H9 (cell line): ENCODE measurements around the gene RSPH9. TPM values are rescaled to one million over a fixed set of nuclear protein-coding genes. Genes with fewer than 3 reads are reported as not detected.
"Not testable (repeated sequence)": the region's sequence is repeated elsewhere in the genome, so short reads cannot be mapped to it uniquely, and the experiment has no call there.

Experiments
- DNase-seq: peaks from one replicate; pipeline ENCODE4 v3.0.0-alpha.2; 2017
- H2AFZ ChIP-seq: one replicate; pipeline ENCODE4 v1.6.1; 2013; ENCODE audit warnings: mild to moderate bottlenecking, low read length, control low read depth, moderate library complexity
- H2AK5ac ChIP-seq: 2 replicates; pipeline ENCODE4 v1.6.1; 2013; ENCODE audit warnings: low read length, control low read depth, mixed read lengths; ENCODE audit not compliant: insufficient read length
- H2BK120ac ChIP-seq: one replicate; pipeline ENCODE4 v1.6.1; 2013; ENCODE audit warnings: low read depth, mild to moderate bottlenecking, low read length, control low read depth, inconsistent platforms; ENCODE audit not compliant: poor library complexity, severe bottlenecking
- H2BK12ac ChIP-seq: 2 replicates; pipeline ENCODE4 v1.6.1; 2013; ENCODE audit warnings: low read length, control low read depth, mixed read lengths, low read depth; ENCODE audit not compliant: insufficient read length
- H2BK15ac ChIP-seq: 2 replicates; pipeline ENCODE4 v1.6.1; 2013; ENCODE audit warnings: low read depth, low read length, control low read depth
- H2BK20ac ChIP-seq: one replicate; pipeline ENCODE4 v1.6.1; 2013; ENCODE audit warnings: low read depth, mild to moderate bottlenecking, low read length, control low read depth, inconsistent platforms; ENCODE audit not compliant: poor library complexity, severe bottlenecking
- H2BK5ac ChIP-seq: 2 replicates; pipeline ENCODE4 v1.6.1; 2013; ENCODE audit warnings: low read length, control low read depth, mixed read lengths; ENCODE audit not compliant: insufficient read length
- H3K14ac ChIP-seq: 2 replicates; pipeline ENCODE4 v1.6.1; 2013; ENCODE audit warnings: low read length, control low read depth; ENCODE audit not compliant: insufficient read depth
- H3K18ac ChIP-seq: 2 replicates; pipeline ENCODE4 v1.6.1; 2013; ENCODE audit warnings: low read depth, mild to moderate bottlenecking, mixed read lengths, low read length, control low read depth; ENCODE audit not compliant: insufficient read length
- H3K23ac ChIP-seq: 2 replicates; pipeline ENCODE4 v1.6.1; 2013; ENCODE audit warnings: low read length, control low read depth, mixed read lengths, low read depth; ENCODE audit not compliant: insufficient read length
- H3K23me2 ChIP-seq: 2 replicates; pipeline ENCODE4 v1.6.1; 2013; ENCODE audit warnings: low read depth, mild to moderate bottlenecking, mixed read lengths, low read length, control low read depth; ENCODE audit not compliant: insufficient read length, poor library complexity, severe bottlenecking
- H3K27ac ChIP-seq: 2 replicates; pipeline ENCODE4 v1.5.1; 2013; ENCODE audit warnings: low read length, control low read depth, mixed read lengths, low read depth; ENCODE audit not compliant: insufficient read length
- H3K27me3 ChIP-seq: 2 replicates; pipeline ENCODE4 v1.6.1; 2013; ENCODE audit warnings: low read length, control low read depth, inconsistent platforms; ENCODE audit not compliant: insufficient read depth
- H3K4ac ChIP-seq: 2 replicates; pipeline ENCODE4 v1.6.1; 2013; ENCODE audit warnings: low read depth, mild to moderate bottlenecking, control low read depth, inconsistent platforms, low read length, moderate library complexity
- H3K4me1 ChIP-seq: 2 replicates; pipeline ENCODE4 v1.6.1; 2013; ENCODE audit warnings: low read length, control low read depth, inconsistent platforms; ENCODE audit not compliant: insufficient read depth
- H3K4me2 ChIP-seq: 2 replicates; pipeline ENCODE4 v1.6.1; 2013; ENCODE audit warnings: low read length, control low read depth, mixed read lengths; ENCODE audit not compliant: insufficient read length, insufficient read depth
- H3K56ac ChIP-seq: 2 replicates; pipeline ENCODE4 v1.6.1; 2013; ENCODE audit warnings: low read depth, mild to moderate bottlenecking, mixed read lengths, low read length, control low read depth; ENCODE audit not compliant: insufficient read length
- H3K79me1 ChIP-seq: 2 replicates; pipeline ENCODE4 v1.6.1; 2013; ENCODE audit warnings: low read depth, mild to moderate bottlenecking, moderate library complexity, low read length, control low read depth, inconsistent platforms; ENCODE audit not compliant: insufficient read depth, poor library complexity, severe bottlenecking
- H3K79me2 ChIP-seq: 2 replicates; pipeline ENCODE4 v1.6.1; 2013; ENCODE audit warnings: low read length, control low read depth, inconsistent platforms; ENCODE audit not compliant: insufficient read depth
- H3K9ac ChIP-seq: 2 replicates; pipeline ENCODE4 v1.6.1; 2013; ENCODE audit warnings: low read length, control low read depth, mixed read lengths; ENCODE audit not compliant: insufficient read length; ENCODE audit errors: extremely low read depth
- H3K9me3 ChIP-seq: one replicate; pipeline ENCODE4 v1.6.1; 2013; ENCODE audit warnings: low read depth, low read length, inconsistent platforms; ENCODE audit not compliant: control insufficient read depth
- H3T11ph ChIP-seq: one replicate; pipeline ENCODE4 v1.6.1; 2013; ENCODE audit warnings: mild to moderate bottlenecking, low read length, control low read depth, inconsistent platforms
- H4K20me1 ChIP-seq: one replicate; pipeline ENCODE4 v1.6.1; 2013; ENCODE audit not compliant: control insufficient read depth, insufficient read length, insufficient read depth
- H4K5ac ChIP-seq: 2 replicates; pipeline ENCODE4 v1.6.1; 2013; ENCODE audit warnings: low read depth, mild to moderate bottlenecking, mixed read lengths, low read length, control low read depth; ENCODE audit not compliant: insufficient read length
- H4K8ac ChIP-seq: replicated peaks from 2 replicates; pipeline ENCODE4 v1.6.1; 2013; ENCODE audit warnings: low read length, control low read depth, mixed read lengths, low read depth; ENCODE audit not compliant: insufficient read length
- H4K91ac ChIP-seq: 2 replicates; pipeline ENCODE4 v1.6.1; 2013; ENCODE audit warnings: low read depth, mild to moderate bottlenecking, moderate library complexity, mixed read lengths, low read length, control low read depth; ENCODE audit not compliant: insufficient read length
- H3K27ac Mint-ChIP-seq, 3 experiments: 2 replicates in 2 of 3; 3 replicates in 1 of 3; pipeline ENCODE4 v1.8.0; 2020 to 2021; ENCODE audit warnings: mixed read lengths in 3 of 3, mild to moderate bottlenecking in 1 of 3, moderate library complexity in 1 of 3
- H3K27me3 Mint-ChIP-seq: 2 replicates; pipeline ENCODE4 v1.8.0; 2021; ENCODE audit warnings: low read depth, mild to moderate bottlenecking, moderate library complexity, mixed read lengths
- H3K36me3 Mint-ChIP-seq, 3 experiments: 2 replicates in 2 of 3; 3 replicates in 1 of 3; pipeline ENCODE4 v1.8.0; 2020 to 2021; ENCODE audit warnings: low read depth in 3 of 3, mixed read lengths in 3 of 3; ENCODE audit not compliant: insufficient read depth in 1 of 3
- H3K4me1 Mint-ChIP-seq, 2 experiments: 2 replicates each; pipeline ENCODE4 v1.8.0; 2020; ENCODE audit warnings: mixed read lengths in 2 of 2
- H3K4me3 Mint-ChIP-seq, 2 experiments: 2 replicates in 1 of 2; 3 replicates in 1 of 2; pipeline ENCODE4 v1.8.0; 2020 to 2021; ENCODE audit warnings: mild to moderate bottlenecking in 2 of 2, mixed read lengths in 2 of 2, moderate library complexity in 1 of 2
- H3K9me3 Mint-ChIP-seq, 2 experiments: 2 replicates in 1 of 2; 3 replicates in 1 of 2; pipeline ENCODE4 v1.8.0; 2020; ENCODE audit warnings: mild to moderate bottlenecking in 2 of 2, mixed read lengths in 2 of 2, moderate library complexity in 1 of 2
- CTCF ChIP-seq: fragments of 200-600 bp; sonication (generic); conservative IDR thresholded peaks from 3 replicates; pipeline ENCODE4 v1.8.0; 2021; ENCODE audit warnings: antibody characterized with exemption, mild to moderate bottlenecking
- WGBS: extraction: QIAGEN DNeasy Blood & Tissue Kit; methylation state at CpG from one replicate; pipeline ENCODE4 v1.1.7; 2013; ENCODE audit warnings: missing lambda C conversion rate, low lambda C conversion rate, mixed read lengths; ENCODE audit not compliant: insufficient read length; ENCODE audit errors: extremely low coverage; 5-methylcytosine and 5-hydroxymethylcytosine counted together
- total RNA-seq: library from RNA; stranded (reverse); gene quantifications from 2 replicates; pipeline ENCODE4 v1.2.1, GENCODE V29; 2021

RSPH9 gene
- total RNA-seq, 1 experiment from 2014 or later = 0.39 TPM

- H4K8ac ChIP-seq = no peak overlapping the region
- DNase-seq = no peak
- no peak overlapping the region for H2BK12ac ChIP-seq
- no peak overlapping the region for H3K4me2 ChIP-seq
- no peaks in the 10 kb centered on the region for H3K79me2 ChIP-seq
- H3K18ac ChIP-seq = no peak overlapping the region
- no peaks in the 10 kb centered on the region for H3K79me1 ChIP-seq
- H3K27ac ChIP-seq = no peak overlapping the region
- H3K27me3 ChIP-seq = no peaks in the 10 kb centered on the region
- Mint-ChIP-seq H3K36me3 (no peaks in the 10 kb centered on the region), H3K4me3 (no peak overlapping the region; a peak in 2 of 5 replicates), H3K4me1 (peaks cover 66 to 75% of the 10 kb centered on the region in 2 experiments), H3K27ac (peak overlapping the region; percentile 42 to 94 (median 89); a peak in 6 of 7 replicates), H3K27me3 (no peaks in the 10 kb centered on the region), H3K9me3 (no peaks in the 10 kb centered on the region)
- no peak overlapping the region for H2AK5ac ChIP-seq
- TF ChIP-seq CTCF = no peak
- no peaks in the 10 kb centered on the region for H3K9me3 ChIP-seq
- no peak overlapping the region for H2BK120ac ChIP-seq
- 0 out of 2 replicates have a peak overlapping the region, but pooled peaks have one; percentile 5 for H3K14ac ChIP-seq
- H3K4me1 ChIP-seq = peaks cover 28% of the 10 kb centered on the region; the same call in 1 of the 2 replicates
- H3K23me2 ChIP-seq = no peaks in the 10 kb centered on the region
- no CpG with 5 or more reads among the region's 7 CpGs for WGBS
- H4K20me1 ChIP-seq = no peaks in the 10 kb centered on the region
- no peak overlapping the region for H2AFZ ChIP-seq
- no peak overlapping the region for H2BK20ac ChIP-seq
- H2BK5ac ChIP-seq = no peak overlapping the region
- H3K56ac ChIP-seq = no peak overlapping the region
- no peak overlapping the region for H3K4ac ChIP-seq
- no peak overlapping the region for H2BK15ac ChIP-seq
- no peak overlapping the region for H3K9ac ChIP-seq
- no peak overlapping the region for H4K91ac ChIP-seq
- no peak overlapping the region for H4K5ac ChIP-seq
- no peak overlapping the region for H3K23ac ChIP-seq
- H3T11ph ChIP-seq = no peak overlapping the region
These were observed 54.8 kb downstream of the RSPH9 start for GRCh38 chr6:43699564-43700186.

- not testable (repeated sequence) for H3K9me3 Mint-ChIP-seq, H2BK5ac ChIP-seq, H3K27ac ChIP-seq, H3K23ac ChIP-seq, H3K79me2 ChIP-seq, H3K23me2 ChIP-seq, H4K5ac ChIP-seq, H4K91ac ChIP-seq, H3K36me3 Mint-ChIP-seq, H3K27me3 Mint-ChIP-seq, H3K9me3 ChIP-seq, H2BK20ac ChIP-seq, DNase-seq, H3K27me3 ChIP-seq, H3K4ac ChIP-seq, H2BK12ac ChIP-seq, H2AK5ac ChIP-seq, H4K20me1 ChIP-seq, H3K4me3 Mint-ChIP-seq, H3K9ac ChIP-seq, H2BK15ac ChIP-seq, H2BK120ac ChIP-seq, H4K8ac ChIP-seq, H3K79me1 ChIP-seq, H3K18ac ChIP-seq, H3T11ph ChIP-seq, H3K14ac ChIP-seq, H2AFZ ChIP-seq, H3K4me2 ChIP-seq, H3K56ac ChIP-seq
- Mint-ChIP-seq H3K4me1 (peaks cover 64 to 76% of the 10 kb centered on the region in 2 experiments), H3K27ac (peak overlapping the region in 2 of 3 experiments; percentile 9 to 99; a peak in 3 of 7 replicates)
- peaks cover 19% of the 10 kb centered on the region; the same call in 1 of the 2 replicates for H3K4me1 ChIP-seq
- no CpG with 5 or more reads among the region's 10 CpGs for WGBS
These were observed 56.2 kb downstream of the RSPH9 start for GRCh38 chr6:43700939-43701560.
